Activated CD4-positive, alpha-beta T cell treated with anti-CD3 and anti-CD28 coated beads, Interleukin-2, Interleukin-6, amounts not matched to agents 100 ng/mL and 50 ng/mL, durations not matched to agents 16 hours and 8 hours (primary cell): Measurements from ENCODE around the gene KCNT1.

Source experiments
- DNase-seq: peaks from one replicate; pipeline ENCODE4 v3.0.0-alpha.2; 2020

The KCNT1 gene

DNA sequence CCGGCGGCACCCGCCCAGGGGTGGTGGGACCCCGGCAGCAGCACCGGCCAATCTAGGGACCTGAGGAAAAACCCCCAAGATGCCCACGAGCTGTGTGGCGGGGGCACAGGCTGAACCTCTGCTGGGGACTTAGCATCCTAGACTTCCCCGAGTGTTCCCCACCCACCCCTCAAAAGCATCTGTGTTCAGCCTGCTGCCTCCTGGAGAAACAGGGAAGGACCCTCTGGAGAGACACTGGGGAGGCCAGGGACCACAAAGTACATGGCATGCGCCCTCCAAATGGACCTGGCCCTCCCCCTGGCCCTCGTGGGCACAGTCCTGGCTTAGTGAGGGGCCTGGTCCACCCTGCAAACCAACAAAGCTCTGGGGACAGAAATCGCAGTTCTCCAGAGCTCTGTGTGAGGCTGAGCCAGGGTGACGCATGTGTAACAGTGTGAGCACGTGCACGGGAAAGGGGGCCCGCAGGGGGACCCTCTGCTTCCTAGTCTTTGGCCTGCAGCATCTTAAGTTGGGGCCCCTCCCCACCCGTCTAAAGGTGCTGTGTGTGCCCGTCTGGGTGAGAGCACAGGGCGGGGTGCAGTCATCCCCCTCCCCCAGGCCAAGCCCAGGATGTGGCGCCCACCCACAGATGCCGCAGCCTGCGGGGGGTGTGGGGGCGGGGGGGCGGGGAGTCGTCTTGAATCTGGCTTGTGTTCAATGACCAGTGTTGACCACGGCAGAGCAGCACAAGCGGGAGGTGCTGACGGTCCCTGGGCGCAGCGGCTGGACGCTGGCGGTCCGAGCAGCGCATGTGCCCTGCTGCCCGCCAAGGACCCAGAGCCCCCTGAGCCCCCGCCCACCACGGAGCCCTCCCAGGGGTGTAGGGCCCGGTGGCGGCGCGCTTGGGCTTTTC lies 672 bp upstream of the KCNT1 start:
- no peak for DNase-seq

DNA sequence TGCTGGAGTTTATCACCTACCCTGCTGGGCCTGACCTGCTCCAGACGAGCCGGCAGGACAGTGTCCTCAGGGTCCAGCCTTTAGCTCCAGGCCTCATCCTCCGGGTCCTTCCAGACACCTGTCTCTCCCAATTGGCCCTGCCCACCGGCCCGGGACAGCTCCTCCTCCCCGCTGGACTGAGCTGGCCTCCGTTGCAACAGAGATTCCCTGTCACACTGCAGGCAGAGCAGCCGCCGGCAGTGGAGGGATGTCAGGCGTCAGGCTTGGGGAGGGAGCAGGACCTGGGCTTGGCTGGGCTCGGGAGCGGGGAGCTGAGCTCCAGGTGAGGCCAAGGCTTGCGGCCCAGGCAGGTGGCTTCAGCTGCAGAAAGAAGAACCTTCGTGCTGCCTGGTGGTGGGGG lies 1.7 kb downstream of the KCNT1 start:
- no peak for DNase-seq

- DNase-seq: no peak
Measured at GRCh38 chr9:135704483-135704882, 2.5 kb downstream of the KCNT1 start.

DNA sequence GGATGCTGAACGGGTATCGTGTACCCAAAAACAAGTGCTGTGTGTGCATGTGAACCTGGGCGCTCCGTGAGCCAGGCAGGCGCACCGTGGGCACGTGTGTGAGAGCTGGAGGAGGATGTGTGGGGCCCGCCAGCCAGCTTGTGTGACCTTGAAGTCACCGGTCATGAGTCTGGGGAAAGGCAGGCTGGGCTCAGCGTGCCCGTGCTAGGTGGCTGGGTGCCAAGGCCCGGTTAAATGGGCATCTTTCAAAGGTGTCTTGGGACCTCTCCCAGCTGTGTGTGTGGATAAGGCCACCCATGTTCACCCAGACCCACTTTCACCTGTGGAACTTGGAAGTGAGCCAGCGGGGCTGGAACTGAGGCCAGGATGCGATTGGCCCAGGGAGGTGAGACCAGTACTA lies 3.4 kb downstream of the KCNT1 start:
- no peak for DNase-seq

- no peak for DNase-seq
Measured at GRCh38 chr9:135706288-135706687, 4.3 kb downstream of the KCNT1 start.

DNA sequence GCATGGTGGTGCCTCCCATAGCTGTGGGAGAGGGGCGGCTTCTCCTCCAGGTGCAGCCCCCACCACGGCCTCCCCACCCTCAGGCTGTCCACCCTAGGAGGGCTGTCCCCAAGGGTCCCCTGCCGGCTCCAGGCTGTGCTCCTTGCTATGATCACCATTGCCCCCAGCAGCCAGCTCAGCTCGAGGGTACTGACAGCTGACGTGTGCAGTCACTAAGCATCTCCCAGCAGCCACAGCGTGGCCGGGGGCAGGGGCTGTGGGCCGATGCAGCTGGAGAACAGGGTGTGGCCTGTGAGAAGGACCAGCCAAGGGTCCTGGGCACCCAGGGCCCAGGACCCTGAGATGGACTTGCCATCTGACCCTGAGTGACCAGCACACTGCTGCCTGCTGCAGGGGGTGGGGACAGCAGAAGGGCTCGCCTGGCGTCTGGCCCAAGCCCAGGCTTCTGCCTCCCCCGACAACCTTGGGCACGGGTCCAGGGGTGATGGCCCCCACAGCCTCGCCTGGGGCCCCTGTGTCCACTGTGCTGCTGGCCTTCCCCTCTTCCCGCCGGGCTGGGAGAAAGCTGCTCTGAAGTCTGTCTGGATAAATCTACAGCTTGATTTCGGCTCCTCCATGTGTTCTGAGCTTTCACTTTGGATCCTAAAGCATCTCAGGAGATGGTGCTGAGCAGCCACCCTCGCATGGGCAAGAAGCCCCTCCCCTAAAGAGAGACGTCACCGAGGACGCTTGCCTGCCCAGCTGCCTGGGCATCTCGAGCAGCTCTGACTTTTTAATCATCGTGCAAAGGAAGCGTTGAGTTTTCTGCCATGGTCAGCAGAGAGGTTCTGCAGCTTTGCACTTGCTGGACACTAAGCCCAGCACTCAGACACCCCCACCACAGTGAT lies 5.5 kb downstream of the KCNT1 start:
- no peak for DNase-seq

DNA sequence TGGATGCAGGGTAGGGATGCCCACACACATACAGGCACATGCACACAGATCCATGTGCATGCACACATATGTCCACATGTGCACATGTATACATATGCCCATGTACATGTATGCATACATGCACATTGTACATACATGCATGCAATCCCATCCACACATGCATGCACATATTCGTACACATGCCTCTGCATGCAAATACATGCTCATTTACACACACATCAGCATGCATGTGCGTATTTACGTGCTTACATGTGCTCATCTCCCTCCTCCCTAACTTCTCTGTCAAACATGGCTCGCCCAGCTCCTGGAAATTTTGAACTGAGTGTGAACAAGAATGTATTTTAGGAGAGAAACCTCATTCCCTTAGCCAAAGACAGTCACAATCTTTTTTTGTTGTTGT lies 6.2 kb downstream of the KCNT1 start:
- no peak for DNase-seq

DNA sequence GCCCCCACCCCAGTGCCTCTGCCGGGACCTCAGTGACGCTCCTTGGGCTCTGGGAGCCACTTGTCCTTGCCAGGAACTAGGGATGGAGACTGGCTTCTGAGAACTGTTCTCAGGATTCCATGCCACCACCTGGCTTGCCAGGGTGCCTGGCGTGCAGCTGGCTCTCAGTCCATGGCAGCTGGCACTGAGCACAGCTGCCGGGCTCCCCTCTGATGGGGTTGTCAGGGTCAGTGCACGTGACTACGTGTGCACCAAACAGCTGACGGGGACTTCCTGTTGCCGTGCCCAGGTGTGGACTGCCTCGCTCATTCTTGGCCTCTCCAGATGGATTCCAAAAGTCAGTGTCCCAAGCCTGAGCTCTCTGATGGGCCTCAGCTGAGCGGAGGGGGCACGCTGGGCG lies 9.4 kb downstream of the KCNT1 start:
- DNase-seq: no peak

DNA sequence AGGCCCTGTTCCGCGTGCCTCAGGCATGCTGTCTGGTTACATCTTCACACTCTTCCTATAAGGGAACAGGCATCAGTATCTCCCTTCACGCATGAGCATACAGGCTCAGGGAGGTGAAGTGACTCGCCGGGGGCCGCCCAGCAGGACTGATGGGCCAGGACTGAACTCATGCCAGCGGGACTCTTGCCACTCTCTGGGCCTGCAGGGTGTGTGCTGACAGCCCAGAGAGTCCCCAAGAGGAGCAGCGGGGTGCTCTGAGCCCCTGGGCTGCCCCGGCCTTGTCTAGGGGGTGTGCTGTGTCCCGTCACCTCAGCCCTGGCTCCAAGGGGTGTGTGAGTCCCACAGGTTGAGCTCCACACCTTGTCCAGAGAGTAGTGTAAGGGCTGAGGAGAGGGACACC lies 9.9 kb downstream of the KCNT1 start:
- no peak for DNase-seq

GRCh38 chr9:135712613-135713295 lies 10.8 kb downstream of the KCNT1 start:
- DNase-seq: no peak

DNA sequence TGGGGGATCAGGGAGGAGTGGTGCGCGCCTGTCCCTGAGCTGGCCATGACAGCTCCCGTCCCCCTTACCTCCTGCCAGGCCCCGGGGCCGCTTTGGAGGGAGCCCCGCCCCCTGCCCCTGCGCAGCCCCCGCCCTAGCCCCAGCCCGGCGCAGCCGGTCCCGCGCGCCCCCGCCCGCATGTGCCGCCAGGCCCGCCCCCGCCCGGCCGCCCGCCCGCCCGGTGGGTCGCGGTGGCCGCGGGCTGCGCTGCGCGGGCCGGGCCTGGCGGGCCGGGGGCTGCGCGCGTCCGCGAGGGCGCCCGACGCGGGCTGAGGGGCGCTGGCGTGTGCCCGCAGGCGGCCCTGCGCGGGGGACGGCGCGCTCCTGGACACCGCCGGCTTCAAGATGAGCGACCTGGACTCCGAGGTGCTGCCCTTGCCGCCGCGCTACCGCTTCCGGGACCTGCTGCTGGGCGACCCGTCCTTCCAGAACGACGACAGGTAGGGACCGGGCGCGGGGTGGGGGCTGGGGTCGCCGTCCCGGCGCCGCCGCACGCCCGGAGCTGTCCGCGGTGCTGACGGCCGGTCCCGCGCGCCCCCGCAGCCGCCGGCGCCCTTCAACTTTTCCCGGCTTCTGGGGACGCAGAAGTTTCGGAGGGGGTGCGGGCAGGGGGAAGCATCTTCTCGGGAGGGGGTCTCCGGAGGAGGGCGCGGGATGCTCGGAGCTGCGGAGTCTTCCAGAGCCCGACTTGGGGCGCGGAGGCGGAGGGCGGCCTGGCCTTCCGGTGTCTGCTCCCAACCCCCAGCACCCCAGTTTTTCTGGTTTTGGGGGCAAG lies 12.5 kb downstream of the KCNT1 start:
- DNase-seq: no peak

- DNase-seq: no peak
Measured at GRCh38 chr9:135715056-135715595, 13.1 kb downstream of the KCNT1 start.

DNA sequence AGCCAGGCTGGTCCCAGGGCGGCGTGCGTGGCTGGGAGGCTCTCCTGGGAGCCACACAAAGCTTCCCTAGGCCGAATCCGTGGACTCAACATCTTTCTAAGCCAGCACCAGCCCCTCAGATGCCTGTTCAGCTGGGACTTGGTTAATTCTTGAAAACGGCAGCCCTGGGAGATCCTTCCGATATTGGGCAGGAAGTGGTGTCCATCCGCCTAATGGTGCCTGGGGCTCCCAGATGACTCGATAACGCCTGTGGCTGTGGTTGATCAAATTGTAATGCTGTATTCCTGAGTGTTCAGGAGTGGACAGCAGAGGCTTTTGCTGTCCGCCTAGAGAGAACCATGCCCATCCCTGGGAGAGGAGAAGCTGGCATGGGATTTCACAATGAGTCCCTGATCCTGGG lies 14.1 kb downstream of the KCNT1 start:
- DNase-seq: no peak

GRCh38 chr9:135717410-135717809 lies 15.4 kb downstream of the KCNT1 start:
- DNase-seq: no peak

DNA sequence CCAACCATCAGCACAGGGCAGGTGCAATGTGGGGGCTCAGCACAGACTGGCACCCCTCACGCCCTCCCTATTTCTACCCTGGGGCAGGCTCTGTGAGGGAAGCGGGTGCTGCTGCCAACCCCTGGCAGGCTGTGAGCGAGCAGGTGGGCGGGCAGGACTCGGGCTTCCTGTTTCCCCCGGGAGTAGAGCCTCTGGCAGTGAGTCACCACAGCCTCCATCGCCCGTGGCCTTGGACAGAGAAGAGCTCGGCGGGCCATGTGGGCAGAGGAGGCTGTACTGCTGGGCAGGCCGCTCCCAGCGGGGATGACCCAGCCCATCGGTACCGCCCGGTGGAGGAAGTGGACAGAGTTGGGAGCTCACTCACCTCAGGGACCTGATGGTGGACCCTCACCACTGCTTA lies 16.6 kb downstream of the KCNT1 start:
- DNase-seq: no peak

GRCh38 chr9:135719472-135719871 lies 17.5 kb downstream of the KCNT1 start:
- DNase-seq: no peak

DNA sequence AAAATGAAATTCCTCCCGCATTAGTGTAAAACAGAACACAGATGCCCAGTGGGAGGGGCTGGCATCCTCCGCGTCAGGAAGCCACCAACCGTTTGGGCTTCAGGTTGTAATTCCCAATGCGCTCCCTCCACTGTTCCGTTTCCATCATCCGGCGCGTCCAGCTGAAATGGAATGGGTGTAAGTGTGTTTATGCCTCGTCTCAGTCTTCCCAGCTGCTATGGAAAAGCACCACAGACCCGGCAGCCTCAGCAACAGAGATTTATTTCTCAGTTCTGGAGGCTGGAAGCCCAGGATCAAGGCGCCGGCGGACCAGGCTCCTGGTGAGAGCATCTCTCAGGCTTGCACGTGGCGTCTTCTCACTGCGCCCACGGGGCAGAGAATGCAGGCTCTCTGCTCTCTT lies 20.4 kb downstream of the KCNT1 start:
- DNase-seq: no peak

DNA sequence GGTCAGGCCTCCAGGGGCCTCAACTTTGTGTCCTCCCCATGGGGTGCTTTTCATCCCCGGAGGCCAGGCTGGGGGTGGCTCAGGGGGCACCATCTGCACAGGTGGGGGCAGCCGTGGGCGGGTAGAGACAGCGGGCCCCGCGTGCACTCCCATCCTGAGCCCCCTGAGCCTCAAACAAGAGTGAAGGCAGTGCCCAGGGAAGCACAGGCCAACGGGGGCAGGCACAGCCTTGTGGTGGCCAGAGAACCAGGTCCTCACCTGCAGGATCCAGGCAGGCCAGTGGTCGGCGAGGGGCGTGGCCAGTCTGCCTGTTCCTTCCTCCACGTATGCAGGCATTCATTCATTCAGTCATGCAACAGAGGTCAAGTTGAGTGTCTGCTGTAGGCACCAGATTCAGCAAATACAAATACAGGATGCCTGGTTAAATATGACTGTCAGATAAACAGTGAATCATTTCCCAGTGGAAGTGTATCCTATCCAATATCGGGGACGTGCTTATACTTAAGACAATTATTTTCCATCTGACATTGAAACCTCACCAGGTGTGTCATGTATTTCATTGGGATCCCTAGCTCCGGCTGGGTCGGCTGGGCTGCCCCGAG lies 22.3 kb downstream of the KCNT1 start:
- no peak for DNase-seq

DNA sequence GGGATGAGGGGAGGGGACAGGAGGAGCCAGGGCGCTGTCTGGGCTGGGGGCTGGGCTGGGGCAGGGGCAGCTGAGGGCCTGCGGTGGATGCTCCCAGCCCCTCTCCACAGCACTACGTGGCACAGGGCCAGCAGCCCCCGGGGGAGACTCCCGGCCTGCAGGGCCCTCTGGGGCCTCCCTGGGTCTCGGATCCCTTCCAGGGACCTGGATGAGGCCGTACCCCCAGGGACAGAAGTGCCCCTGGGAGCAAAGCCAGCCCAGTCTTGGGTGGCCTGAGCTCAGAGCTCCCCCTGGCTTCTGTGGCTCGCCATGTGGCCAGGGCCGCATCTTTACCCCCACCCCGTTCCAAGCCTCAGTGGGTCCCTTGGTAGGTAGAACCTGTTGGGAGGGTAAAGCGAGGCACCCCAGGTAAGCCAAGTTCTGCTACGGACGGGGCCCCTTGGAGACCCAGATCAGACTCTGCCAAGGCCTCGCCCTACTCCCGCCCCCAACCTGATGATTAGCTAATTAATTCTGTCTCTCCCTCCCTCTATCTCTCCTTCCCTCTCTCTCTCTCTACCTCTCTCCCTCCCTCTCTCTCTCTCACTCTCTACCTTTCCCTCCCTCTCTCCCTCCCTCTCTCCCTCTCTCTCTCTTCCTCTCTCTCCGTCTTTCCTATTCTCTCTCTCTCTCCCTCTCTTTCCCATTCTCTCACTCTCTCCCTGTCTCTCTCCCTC lies 24.3 kb downstream of the KCNT1 start:
- DNase-seq: no peak

GRCh38 chr9:135727257-135727875 lies 25.4 kb downstream of the KCNT1 start:
- DNase-seq: no peak
